D721Med (cell line): ENCODE data around the gene IKZF3.
"Not testable (repeated sequence)": the region's sequence is repeated elsewhere in the genome, so short reads cannot be mapped to it uniquely, and the experiment has no call there.

Source experiments
- DNase-seq: peaks from one replicate; pipeline ENCODE4 v3.0.0; 2011; ENCODE audit warnings: low spot score; ENCODE audit not compliant: insufficient read length
- FAIRE-seq: peaks from 2 replicates; lab custom pipeline; 2011; peaks lifted over from hg19 to GRCh38; lab: Jason Lieb, UNC
- CTCF ChIP-seq: IDR thresholded peaks from 2 replicates; pipeline ENCODE4 v1.5.1; 2012; ENCODE audit warnings: mild to moderate bottlenecking, control low read depth; ENCODE audit not compliant: insufficient read depth; ENCODE audit errors: missing control alignments

IKZF3 gene

GRCh38 chr17:39729280-39729851 lies 134.7 kb downstream of the IKZF3 start:
- no peak for FAIRE-seq
- DNase-seq: no peak
- TF ChIP-seq CTCF: no peak

- no peak for TF ChIP-seq CTCF
- no peak for FAIRE-seq
- DNase-seq: no peak
Observed at GRCh38 chr17:39727556-39727955, 136.6 kb downstream of the IKZF3 start.

GRCh38 chr17:39726617-39727016 lies 137.5 kb downstream of the IKZF3 start:
- no peak for TF ChIP-seq CTCF
- DNase-seq (no peak), FAIRE-seq (no peak)

GRCh38 chr17:39725923-39726322 lies 138.2 kb downstream of the IKZF3 start:
- FAIRE-seq, DNase-seq: not testable (repeated sequence)

GRCh38 chr17:39724731-39725130 lies 139.4 kb downstream of the IKZF3 start:
- FAIRE-seq (no peak), DNase-seq (no peak)
- no peak for TF ChIP-seq CTCF

- no peak for FAIRE-seq
- TF ChIP-seq CTCF: no peak
- no peak for DNase-seq
Observed at GRCh38 chr17:39722965-39723848, 140.9 kb downstream of the IKZF3 start.

GRCh38 chr17:39722104-39722503 lies 142.0 kb downstream of the IKZF3 start:
- no peak for DNase-seq
- TF ChIP-seq CTCF: no peak
- no peak for FAIRE-seq
